GM12878 (cell line): Measurements from ENCODE around the gene VASP.

Source experiments
- CHD4 ChIP-seq: fragments of 200-600 bp; sonication (generic); IDR thresholded peaks from 2 replicates; pipeline ENCODE4 v1.6.1; 2016; ENCODE audit warnings: mild to moderate bottlenecking
- CTCF ChIP-seq, 3 experiments: IDR thresholded peaks in 2 of 3; conservative IDR thresholded peaks in 1 of 3; 2 replicates each; pipeline ENCODE4 v1.5.1; 2011; ENCODE audit warnings: low read depth in 3 of 3, low read length in 3 of 3, mild to moderate bottlenecking in 3 of 3, control low read depth in 2 of 3, moderate library complexity in 2 of 3, inconsistent platforms in 1 of 3, mixed read lengths in 1 of 3; ENCODE audit not compliant: control insufficient read depth in 2 of 3, insufficient read depth in 1 of 3; ENCODE audit errors: extremely low read depth in 1 of 3
- EZH2 ChIP-seq: IDR thresholded peaks from 2 replicates; pipeline ENCODE4 v1.6.1; 2012; ENCODE audit warnings: low read depth, mild to moderate bottlenecking, control low read depth, inconsistent platforms, low read length, borderline replicate concordance; ENCODE audit not compliant: control insufficient read depth
- FOXM1 ChIP-seq: IDR thresholded peaks from 2 replicates; pipeline ENCODE4 v1.6.1; 2012; ENCODE audit warnings: low read depth, mild to moderate bottlenecking, inconsistent platforms, low read length, moderate library complexity
- GABPA ChIP-seq: IDR thresholded peaks from 2 replicates; pipeline ENCODE4 v1.6.1; 2014; ENCODE audit warnings: antibody characterized with exemption, low read depth, mild to moderate bottlenecking, inconsistent platforms
- NFXL1 ChIP-seq: fragments of 450-650 bp; IDR thresholded peaks from 2 replicates; pipeline ENCODE4 v1.6.1; 2017; ENCODE audit warnings: antibody characterized with exemption, mild to moderate bottlenecking, borderline replicate concordance
- NKRF ChIP-seq: fragments of 450-650 bp; conservative IDR thresholded peaks from 2 replicates; pipeline ENCODE4 v1.6.1; 2017; ENCODE audit warnings: mild to moderate bottlenecking, moderate library complexity
- NR2C2 ChIP-seq: IDR thresholded peaks from 2 replicates; pipeline ENCODE4 v1.6.1; 2011; ENCODE audit warnings: borderline replicate concordance, low read depth; ENCODE audit not compliant: control insufficient read depth, insufficient read length
- NRF1 ChIP-seq: conservative IDR thresholded peaks from 2 replicates; pipeline ENCODE4 v1.6.1; 2011; ENCODE audit warnings: mild to moderate bottlenecking, low read depth, low read length, improper control_type of control experiment
- POLR2A ChIP-seq: IDR thresholded peaks from 2 replicates; pipeline ENCODE4 v1.6.1; 2011; ENCODE audit warnings: low read depth, mild to moderate bottlenecking, low read length
- RCOR1 ChIP-seq: conservative IDR thresholded peaks from 2 replicates; pipeline ENCODE4 v1.6.1; 2012; ENCODE audit warnings: low read depth, low read length, improper control_type of control experiment
- YBX1 ChIP-seq: fragments of 450-650 bp; IDR thresholded peaks from 2 replicates; pipeline ENCODE4 v1.6.1; 2016; ENCODE audit warnings: antibody characterized with exemption

DNA sequence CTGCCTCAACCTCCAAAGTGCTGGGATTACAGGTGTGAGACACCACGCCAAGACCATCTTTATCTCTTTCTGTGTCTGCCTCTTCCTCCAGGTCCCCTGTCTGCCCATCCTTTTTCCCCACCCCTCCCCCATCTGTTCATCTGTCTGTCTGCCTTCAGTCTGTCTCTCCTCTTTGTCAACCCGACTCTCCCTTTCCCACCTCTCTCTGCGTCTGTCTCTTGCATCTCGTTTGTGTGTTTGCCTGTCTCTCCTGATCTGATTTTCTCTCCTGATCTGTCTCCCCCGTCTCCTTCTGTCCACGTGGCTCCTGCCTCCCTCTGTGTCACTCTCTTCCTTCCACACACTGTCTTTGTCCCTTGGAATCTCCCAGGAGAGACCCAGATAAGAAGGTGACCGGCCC, 10.0 kb downstream of the VASP start:
- TF ChIP-seq CTCF (IDR thresholded peaks at IDR 0.05 in 2 of 3, conservative IDR thresholded peaks at IDR 0.05 in 1 of 3; ENCODE audit: control insufficient read depth in 2 of 3, extremely low read depth in 1 of 3, insufficient read depth in 1 of 3, low read depth in 3 of 3, low read length in 3 of 3) (no peak), NRF1 (no peak), NKRF (no peak), FOXM1 (no peak), RCOR1 (no peak), GABPA (no peak), EZH2 (no peak), POLR2A (no peak), YBX1 (no peak), NFXL1 (no peak), NR2C2 (no peak), CHD4 (no peak)
